ENCODE data around the gene ZBTB46.
A peak's percentile ranks its signal among the peaks of the same experiment; 100 is the strongest.
"Not testable (repeated sequence)": the region's sequence is repeated elsewhere in the genome, so short reads cannot be mapped to it uniquely, and the experiment has no call there.

Gene ZBTB46

GRCh38 chr20:63858393-63859165 lies 27.5 kb upstream of the ZBTB46 start:
- DNase-seq, result peak; percentile 78

DNA sequence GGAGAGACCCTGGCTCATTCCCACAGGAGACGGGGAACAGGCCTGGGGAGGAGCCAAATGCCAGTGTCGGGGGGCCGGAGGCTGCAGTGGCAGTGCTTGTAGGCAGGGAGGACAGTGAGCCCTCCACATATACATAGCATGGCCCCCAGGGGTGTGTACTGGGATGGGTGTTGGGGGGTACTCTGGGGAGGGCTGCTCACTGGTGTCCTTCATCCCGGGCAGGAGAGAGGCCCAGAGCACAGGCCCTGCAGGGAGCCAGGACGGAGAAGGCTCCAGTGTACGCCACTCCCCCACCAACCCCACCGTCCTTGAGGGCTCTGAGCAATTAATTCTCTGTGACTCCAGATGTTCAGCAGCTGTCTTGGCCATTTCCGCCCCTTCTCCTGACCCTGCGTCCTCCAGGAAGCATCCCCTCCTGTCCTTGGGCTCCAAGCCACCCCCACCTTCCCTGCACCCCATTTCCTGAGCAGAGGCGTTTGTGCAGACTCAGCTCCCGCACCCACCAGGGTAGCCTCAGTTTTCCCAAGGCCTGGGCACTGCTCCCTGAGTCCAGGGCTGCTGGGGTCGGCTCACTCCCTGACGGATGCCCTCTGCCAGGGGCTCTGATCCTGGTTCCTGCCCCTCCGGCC lies 26.8 kb upstream of the ZBTB46 start:
- peak; percentile 80 for DNase-seq

- peak; percentile 36 for DNase-seq
Measured at GRCh38 chr20:63856098-63856511, 25.0 kb upstream of the ZBTB46 start.

GRCh38 chr20:63855363-63856097 lies 24.5 kb upstream of the ZBTB46 start:
- DNase-seq, result no peak

- DNase-seq, result peak; percentile 80
Measured at GRCh38 chr20:63854766-63855362, 23.8 kb upstream of the ZBTB46 start.

GRCh38 chr20:63854069-63854765 lies 23.2 kb upstream of the ZBTB46 start:
- DNase-seq, result peak; percentile 70

- not testable (repeated sequence) for DNase-seq
Measured at GRCh38 chr20:63853733-63854068, 22.6 kb upstream of the ZBTB46 start.

DNA sequence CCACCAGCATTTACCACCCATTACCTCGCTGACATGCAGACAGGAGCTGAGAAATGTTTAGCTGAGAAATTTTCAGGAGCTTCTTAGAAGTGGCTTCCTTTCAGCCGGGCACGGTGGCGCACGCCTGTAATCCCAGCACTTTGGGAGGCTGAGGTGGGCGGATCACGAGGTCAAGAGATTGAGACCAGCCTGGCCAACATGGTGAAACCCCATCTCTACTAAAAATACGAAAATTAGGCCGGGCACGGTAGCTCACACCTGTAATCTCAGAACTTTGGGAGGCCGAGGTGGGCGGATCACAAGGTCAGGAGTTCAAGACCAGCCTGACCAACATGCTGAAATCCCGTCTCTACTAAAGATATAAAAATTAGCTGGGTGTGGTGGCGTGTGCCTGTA lies 20.5 kb upstream of the ZBTB46 start:
- DNase-seq, result not testable (repeated sequence)

- no peak for DNase-seq
Measured at GRCh38 chr20:63850689-63851547, 19.9 kb upstream of the ZBTB46 start.

DNA sequence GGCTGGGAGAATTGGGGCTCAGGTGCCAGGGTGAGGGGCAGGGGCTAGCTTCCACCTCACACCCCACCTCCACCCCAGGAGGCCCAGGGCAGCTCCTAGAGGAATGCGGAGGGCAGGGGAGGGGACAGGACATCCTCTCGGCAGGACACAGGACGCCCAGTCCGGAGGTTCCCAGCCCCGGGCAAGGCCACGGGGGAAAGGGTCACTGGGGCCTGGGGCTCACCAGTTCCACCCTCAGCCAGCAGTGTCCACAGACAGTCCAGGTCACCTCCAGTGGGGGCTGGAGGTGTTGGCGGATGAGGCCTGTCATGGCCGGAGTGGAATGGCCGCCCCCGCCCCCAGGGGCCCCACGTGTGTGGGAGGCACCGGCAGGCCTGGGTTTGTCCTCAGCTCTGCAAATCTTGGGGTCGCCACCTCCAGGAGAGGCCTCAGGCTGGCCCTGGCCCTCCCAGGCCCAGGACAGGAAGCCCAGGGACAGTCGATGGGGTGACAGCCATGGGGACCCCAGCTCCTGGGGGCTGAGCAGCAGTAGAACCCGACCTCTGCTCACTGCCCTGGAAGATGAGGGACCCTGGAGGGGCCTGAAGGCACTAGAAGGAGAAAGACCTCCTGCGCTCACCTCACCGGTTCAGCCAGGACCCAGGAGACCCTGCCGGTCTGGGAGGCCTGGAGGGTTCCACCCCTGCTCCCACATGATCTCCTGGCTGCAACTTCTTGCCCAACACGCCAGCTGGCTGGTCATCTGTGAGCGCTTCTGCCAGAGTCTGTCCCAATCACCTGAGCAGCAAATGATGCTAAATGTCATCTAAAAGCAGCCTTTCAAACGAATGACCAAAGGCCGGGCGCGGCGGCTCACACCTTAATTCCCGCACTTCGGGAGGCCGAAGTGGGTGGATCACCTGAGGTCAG lies 17.2 kb upstream of the ZBTB46 start:
- DNase-seq, result peak; percentile 31

DNA sequence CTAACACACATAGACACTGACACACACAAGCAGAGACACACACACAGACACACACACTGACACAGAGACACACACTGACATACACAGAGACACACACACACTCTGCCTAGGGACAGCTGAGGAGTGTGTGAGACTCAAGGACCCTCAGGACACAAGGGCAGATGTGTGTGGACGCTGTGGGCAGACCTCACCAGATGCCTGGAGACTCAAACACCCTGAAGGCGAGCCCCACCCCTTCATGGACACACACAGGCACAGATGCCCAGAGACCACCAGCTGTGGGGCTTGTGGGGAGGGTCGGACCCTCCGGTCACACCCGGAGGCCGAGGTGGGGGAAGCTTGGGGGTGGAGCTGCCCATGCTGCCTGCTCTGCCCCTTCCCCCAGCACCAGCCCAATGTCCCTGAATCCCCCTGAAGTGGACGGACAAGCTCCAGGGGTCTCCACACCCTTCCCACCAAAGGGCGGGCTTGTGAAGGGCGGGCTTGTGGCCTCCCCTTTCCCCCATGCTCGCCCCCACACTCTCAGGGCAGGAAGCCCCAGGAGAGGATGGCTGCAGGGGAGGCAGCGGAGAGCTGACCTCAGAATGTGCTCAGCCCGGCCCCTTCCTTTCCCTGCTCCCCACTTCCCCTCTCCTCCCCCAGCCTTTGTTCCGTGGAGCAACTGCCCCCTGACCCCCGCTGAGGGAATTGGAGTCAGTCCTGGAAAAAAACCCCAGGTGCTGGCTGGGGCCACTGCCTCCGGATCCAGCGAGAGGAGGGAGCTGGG lies 16.4 kb upstream of the ZBTB46 start:
- DNase-seq, result peak; percentile 67

DNA sequence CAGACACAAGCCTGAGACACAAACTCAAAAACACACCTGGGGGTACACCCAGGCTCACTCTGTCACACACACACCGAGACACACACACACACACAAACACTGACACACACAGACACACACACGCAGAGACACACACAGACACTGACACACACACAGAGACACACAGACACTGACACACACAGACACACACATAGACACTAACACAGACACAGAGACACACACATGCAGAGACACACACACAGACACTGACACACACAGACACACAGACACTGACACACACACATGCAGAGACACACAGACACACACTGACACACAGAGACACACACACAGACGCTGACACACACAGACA lies 15.8 kb upstream of the ZBTB46 start:
- no peak for DNase-seq

DNA sequence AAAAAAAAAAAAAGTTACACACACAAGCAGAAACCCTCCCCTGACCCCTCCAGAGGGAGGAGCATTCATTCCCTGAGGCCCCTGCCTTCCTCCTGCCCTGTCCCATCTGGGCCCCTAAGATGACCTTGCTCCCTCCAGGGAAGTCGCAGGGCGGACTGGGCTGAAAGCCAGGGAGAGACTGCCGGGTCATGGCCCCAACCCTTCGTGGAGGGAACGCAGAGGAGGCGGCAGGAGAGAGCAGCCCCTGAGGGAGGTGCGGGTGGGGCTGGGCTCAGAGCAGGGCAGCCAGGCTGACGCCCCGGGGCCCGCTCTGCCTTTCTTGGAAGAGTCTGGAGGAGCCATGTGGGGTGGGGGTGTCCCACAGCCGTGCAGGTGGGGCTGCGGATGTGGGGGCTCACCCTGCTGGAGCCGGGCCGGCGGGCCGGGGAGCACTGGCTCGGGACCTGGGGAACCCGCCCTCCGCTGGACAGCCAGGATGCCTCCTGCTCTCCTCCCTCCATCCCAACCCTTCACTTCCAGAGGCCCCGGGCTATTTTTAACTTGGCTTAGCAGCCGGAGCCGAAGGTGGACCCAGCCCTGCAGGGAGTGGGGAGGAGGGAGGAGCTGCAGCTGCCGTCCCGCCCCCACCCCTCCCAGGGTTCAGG lies 15.2 kb upstream of the ZBTB46 start:
- DNase-seq, result peak; percentile 92

DNA sequence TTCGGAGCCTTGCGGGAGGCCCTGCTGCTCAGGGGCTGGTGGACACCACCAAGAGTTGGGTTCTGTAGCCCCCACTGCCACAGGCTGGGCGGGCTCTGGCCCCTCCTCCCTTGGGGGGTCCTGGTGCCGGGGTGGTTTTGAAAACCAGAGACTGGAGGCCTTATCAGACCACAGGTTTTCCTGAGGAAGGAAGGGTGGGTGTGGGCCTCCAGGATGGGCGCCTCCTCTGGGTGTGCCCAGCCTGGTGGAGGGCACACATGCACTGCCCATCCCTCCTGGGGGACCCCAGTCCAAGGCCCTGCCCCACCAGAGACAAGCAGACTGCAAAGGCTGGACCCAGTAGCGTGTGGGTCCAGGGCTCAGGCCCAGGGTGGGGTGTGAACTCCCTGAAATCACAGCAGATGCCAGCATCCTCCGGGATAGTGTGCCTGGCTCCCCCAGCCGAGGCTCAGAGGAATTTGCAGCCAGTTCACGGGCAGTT lies 13.5 kb upstream of the ZBTB46 start:
- no peak for DNase-seq

- no peak for DNase-seq
Measured at GRCh38 chr20:63843778-63844177, 12.7 kb upstream of the ZBTB46 start.

DNA sequence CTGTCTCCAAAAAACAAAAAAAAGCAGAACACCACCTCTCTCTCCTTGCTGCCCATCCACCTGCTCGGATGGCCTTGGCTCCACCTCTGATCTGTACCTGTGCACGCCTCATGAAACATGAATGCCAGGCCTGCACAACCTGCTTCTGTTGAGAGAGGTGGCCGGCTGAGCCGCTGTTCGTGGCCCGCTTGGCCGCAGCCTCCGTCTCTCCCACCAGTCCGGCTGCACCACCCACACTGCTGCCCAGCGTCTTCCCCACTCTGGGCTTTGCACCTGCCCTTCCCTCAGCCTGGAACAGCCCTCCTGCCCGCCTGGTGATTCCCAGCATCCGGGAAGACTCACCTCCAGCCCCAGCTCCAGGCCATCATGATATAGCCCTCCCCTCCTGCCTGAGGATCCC lies 12.2 kb upstream of the ZBTB46 start:
- DNase-seq, result no peak

GRCh38 chr20:63842258-63842657 lies 11.2 kb upstream of the ZBTB46 start:
- DNase-seq, result no peak

GRCh38 chr20:63840405-63840828 lies 9.4 kb upstream of the ZBTB46 start:
- no peak for DNase-seq

DNA sequence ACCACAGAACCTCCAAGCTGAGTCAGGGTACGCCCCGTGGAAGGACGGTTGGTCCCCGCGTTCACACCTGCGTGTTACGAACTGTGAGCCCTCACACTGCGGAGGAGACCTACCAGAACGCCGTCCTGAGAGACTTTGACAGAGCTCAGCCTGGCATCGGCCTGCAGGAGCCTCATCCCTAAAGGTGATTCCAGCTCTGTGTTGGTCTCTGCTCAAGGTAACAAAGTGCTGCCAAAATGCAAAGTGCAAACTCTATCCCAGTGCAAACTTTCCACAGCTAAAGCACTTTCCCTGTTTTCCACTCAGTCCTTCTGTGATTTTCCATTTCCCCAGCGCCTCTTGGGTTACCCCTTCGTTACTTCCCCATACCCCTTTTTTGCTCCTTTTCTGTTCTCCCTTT lies 8.6 kb upstream of the ZBTB46 start:
- DNase-seq, result no peak
